Adipocyte (in vitro differentiated cells): ENCODE results near the gene SART3.
"Not testable (repeated sequence)": the region's sequence is repeated elsewhere in the genome, so short reads cannot be mapped to it uniquely, and the experiment has no call there.

Experiments used
- DNase-seq: peaks from one replicate; pipeline ENCODE4 v3.0.0-alpha.2; 2015; ENCODE audit warnings: low read depth
- H3K27me3 ChIP-seq: replicated peaks from 2 replicates; pipeline ENCODE4 v1.7.0; 2013; ENCODE audit warnings: mild to moderate bottlenecking, low read length, moderate library complexity; ENCODE audit not compliant: control insufficient read depth, insufficient read depth
- H3K36me3 ChIP-seq: 2 replicates; pipeline ENCODE4 v1.7.0; 2013; ENCODE audit warnings: low read length, mild to moderate bottlenecking, moderate library complexity; ENCODE audit not compliant: control insufficient read depth, insufficient read depth, severe bottlenecking
- H3K4me1 ChIP-seq: 2 replicates; pipeline ENCODE4 v1.7.0; 2013; ENCODE audit warnings: mild to moderate bottlenecking, low read length, moderate library complexity; ENCODE audit not compliant: control insufficient read depth, insufficient read depth
- H3K4me3 ChIP-seq: 2 replicates; pipeline ENCODE4 v1.7.0; 2013; ENCODE audit warnings: mild to moderate bottlenecking, low read length, moderate library complexity
- H3K9ac ChIP-seq: 2 replicates; pipeline ENCODE4 v1.7.0; 2013; ENCODE audit warnings: mild to moderate bottlenecking, low read length, moderate library complexity
- H3K9me3 ChIP-seq: 2 replicates; pipeline ENCODE4 v1.7.0; 2013; ENCODE audit warnings: mild to moderate bottlenecking, low read length, moderate library complexity; ENCODE audit not compliant: control insufficient read depth

Gene SART3

GRCh38 chr12:108487029-108487428 is 73.9 kb downstream of the SART3 start:
- not testable (repeated sequence) for H3K4me1 ChIP-seq, H3K4me3 ChIP-seq, H3K36me3 ChIP-seq, DNase-seq, H3K27me3 ChIP-seq, H3K9me3 ChIP-seq, H3K9ac ChIP-seq

- H3K4me1 ChIP-seq, H3K9me3 ChIP-seq, H3K4me3 ChIP-seq, DNase-seq, H3K27me3 ChIP-seq, H3K36me3 ChIP-seq, H3K9ac ChIP-seq: not testable (repeated sequence)
Observed at GRCh38 chr12:108485371-108485770, 75.6 kb downstream of the SART3 start.

- Histone ChIP-seq H3K9me3 (peaks cover 6% of the 10 kb centered on the region), H3K27me3 (peaks cover 2% of the 10 kb centered on the region), H3K9ac (no peak overlapping the region), H3K4me1 (no peaks in the 10 kb centered on the region), H3K4me3 (no peak overlapping the region), H3K36me3 (no peaks in the 10 kb centered on the region)
- no peak for DNase-seq
Observed at GRCh38 chr12:108484845-108485244, 76.1 kb downstream of the SART3 start.

- peaks cover 6% of the 10 kb centered on the region for H3K9me3 ChIP-seq
Observed at GRCh38 chr12:108484431-108484830, 76.5 kb downstream of the SART3 start.

GRCh38 chr12:108483213-108484059 is 77.5 kb downstream of the SART3 start:
- no peak for DNase-seq
- peaks cover 7% of the 10 kb centered on the region for H3K27me3 ChIP-seq
- no peaks in the 10 kb centered on the region for H3K4me1 ChIP-seq
- no peak overlapping the region for H3K4me3 ChIP-seq
- no peaks in the 10 kb centered on the region for H3K36me3 ChIP-seq
- no peak overlapping the region for H3K9ac ChIP-seq
- peaks cover 6% of the 10 kb centered on the region for H3K9me3 ChIP-seq

More at GRCh38 chr12:108484431-108484830, 76.5 kb downstream of the SART3 start:
- Histone ChIP-seq H3K4me3 (no peak overlapping the region), H3K36me3 (no peaks in the 10 kb centered on the region), H3K9ac (no peak overlapping the region), H3K4me1 (no peaks in the 10 kb centered on the region), H3K27me3 (peaks cover 6% of the 10 kb centered on the region)
- no peak for DNase-seq

- no peak for DNase-seq
- Histone ChIP-seq H3K4me1 (no peaks in the 10 kb centered on the region), H3K36me3 (no peaks in the 10 kb centered on the region)
Observed at GRCh38 chr12:108482717-108483212, 78.2 kb downstream of the SART3 start.

GRCh38 chr12:108479364-108480070 is 81.5 kb downstream of the SART3 start:
- Histone ChIP-seq H3K36me3 (no peaks in the 10 kb centered on the region), H3K27me3 (peaks cover 20% of the 10 kb centered on the region), H3K9me3 (no peaks in the 10 kb centered on the region), H3K4me1 (no peaks in the 10 kb centered on the region), H3K4me3 (no peak overlapping the region), H3K9ac (no peak overlapping the region)
- no peak for DNase-seq

More at GRCh38 chr12:108482717-108483212, 78.2 kb downstream of the SART3 start:
- Histone ChIP-seq H3K9me3 (peaks cover 6% of the 10 kb centered on the region), H3K9ac (no peak overlapping the region), H3K4me3 (no peak overlapping the region), H3K27me3 (peaks cover 11% of the 10 kb centered on the region)

- H3K9me3 ChIP-seq, result no peaks in the 10 kb centered on the region
- no peak for DNase-seq
- no peak overlapping the region for H3K9ac ChIP-seq
- no peaks in the 10 kb centered on the region for H3K4me1 ChIP-seq
- no peaks in the 10 kb centered on the region for H3K36me3 ChIP-seq
- peaks cover 20% of the 10 kb centered on the region for H3K27me3 ChIP-seq
- no peak overlapping the region for H3K4me3 ChIP-seq
Observed at GRCh38 chr12:108478611-108479206, 82.3 kb downstream of the SART3 start.

- peaks cover 26% of the 10 kb centered on the region for H3K27me3 ChIP-seq
- no peaks in the 10 kb centered on the region for H3K4me1 ChIP-seq
- no peak overlapping the region for H3K9ac ChIP-seq
- no peaks in the 10 kb centered on the region for H3K9me3 ChIP-seq
- no peak for DNase-seq
- H3K36me3 ChIP-seq, result no peaks in the 10 kb centered on the region
- H3K4me3 ChIP-seq, result no peak overlapping the region
Observed at GRCh38 chr12:108477881-108478259, 83.1 kb downstream of the SART3 start.

GRCh38 chr12:108477055-108477880 is 83.7 kb downstream of the SART3 start:
- Histone ChIP-seq H3K4me3 (no peak overlapping the region), H3K9ac (no peak overlapping the region), H3K27me3 (peaks cover 28% of the 10 kb centered on the region), H3K9me3 (no peaks in the 10 kb centered on the region), H3K4me1 (no peaks in the 10 kb centered on the region), H3K36me3 (no peaks in the 10 kb centered on the region)
- DNase-seq, result no peak
